ENCODE results near the gene ATP8A2.

- TF ChIP-seq REST (IDR thresholded peaks at IDR 0.05; ENCODE audit: insufficient read depth in 1 of 2, low read depth in 2 of 2, low read length in 2 of 2) (no peak), SIN3A (IDR thresholded peaks at IDR 0.05; ENCODE audit: borderline replicate concordance, insufficient read depth, low read length) (no peak), POLR2AphosphoS5 (IDR thresholded peaks at IDR 0.05; ENCODE audit: low read depth, low read length) (no peak)
Measured at GRCh38 chr13:25679159-25679558, 307.4 kb downstream of the ATP8A2 start.

Measured in PFSK-1 (cell line).